Pancreas (tissue), 10 donors: ENCODE results near the gene PACRG. TPM values are rescaled to one million over a fixed set of nuclear protein-coding genes. Genes with fewer than 3 reads are reported as not detected.

Experiments
- ATAC-seq, 4 donors: fragments of 200-7000 bp; cut with Tn5 transposase; one replicate each; pipeline versions ENCODE4 v1.8.0 to v1.9.1; 2020; ENCODE audit warnings: mild to moderate bottlenecking in 4 of 4, moderate library complexity in 4 of 4
- DNase-seq, 6 donors: peaks; one replicate each; pipeline ENCODE4 v3.0.0-alpha.2; 2020
- FAIRE-seq: peaks from 2 replicates; lab custom pipeline; 2012; peaks lifted over from hg19 to GRCh38; lab: Jason Lieb, UNC
- H3K27ac ChIP-seq, 4 donors: fragments of 200-600 bp; sonication (generic); 1 replicate in 3 of 4; 2 replicates in 1 of 4; pipeline versions ENCODE4 v1.5.0 to v1.8.0; 2020
- H3K27me3 ChIP-seq, 4 donors: fragments of 200-600 bp; one replicate each; pipeline ENCODE4 v1.8.0; 2021
- H3K36me3 ChIP-seq, 3 donors: fragments of 200-600 bp; sonication (generic) in 1 of 3; one replicate each; pipeline versions ENCODE4 v1.5.0 to v1.8.0; 2020 to 2021
- H3K4me1 ChIP-seq, 3 donors: fragments of 200-600 bp; one replicate each; pipeline ENCODE4 v1.8.0; 2021
- H3K4me3 ChIP-seq, 4 donors: fragments of 200-600 bp; sonication (generic) in 2 of 4; one replicate each; pipeline versions ENCODE4 v1.5.0 to v1.8.0; 2020 to 2021
- H3K9me3 ChIP-seq, 4 donors: fragments of 200-600 bp; one replicate each; pipeline ENCODE4 v1.8.0; 2021
- WGBS, 2 donors: extraction: QIAGEN DNeasy Blood & Tissue Kit; methylation state at CpG; one replicate each; pipeline ENCODE4 v1.1.7; 2013; 5-methylcytosine and 5-hydroxymethylcytosine counted together
- intact Hi-C, 3 donors: fragments of 100-400 bp; cut with DNase I; formaldehyde crosslinking; loops; one replicate each; pipeline versions ENCODE4 v1.11.1 to v1.14.2; 2022
- polyA plus RNA-seq, 2 donors: library from polyadenylated mRNA; stranded (reverse); fragments of 200-250 nt; gene quantifications; one replicate each; pipeline ENCODE4 v1.2.3, GENCODE V29; 2013
- total RNA-seq, 6 donors: library from RNA; stranded (reverse); fragmentation: NEBNext Ultra II Directional in 4 of 6; extraction: Animal tissue kit (Norgen Biotek cat#: 25700) in 4 of 6; gene quantifications; one replicate each; pipeline versions ENCODE4 v1.2.1 to v1.2.4, GENCODE V29; 2021 to 2023
- TF ChIP-seq, protein P1 (sequence below), 4 donors: fragments of 200-600 bp; sonication (generic) in 3 of 4; IDR thresholded peaks; one replicate each; pipeline versions ENCODE4 v1.5.0 to v1.8.0; 2021; ENCODE audit warnings: antibody characterized with exemption in 4 of 4
- donor health status: healthy with polysubstance abuse.
- donor health status: DM: no; HTN: no; CAD: no; lungs with moderate emphysema.
- donor health status: DM: no; HTN: no; CAD: no.
- donor health status: control.
- donor health status: control.
- donor health status: Bipolar disorder and iron deficiency.
- donor health status: DM: yes; HTN: yes; CAD: no.
- donor health status: DM: no; HTN: no; CAD: no.
- donor health status: DM: no; HTN: no; CAD: no.
- donor health status: DM: yes; HTN: yes; CAD: no.

Gene PACRG
- total and polyA plus RNA-seq, 8 donors: 2.5 to 7.1 (median 3.5) TPM

DNA sequence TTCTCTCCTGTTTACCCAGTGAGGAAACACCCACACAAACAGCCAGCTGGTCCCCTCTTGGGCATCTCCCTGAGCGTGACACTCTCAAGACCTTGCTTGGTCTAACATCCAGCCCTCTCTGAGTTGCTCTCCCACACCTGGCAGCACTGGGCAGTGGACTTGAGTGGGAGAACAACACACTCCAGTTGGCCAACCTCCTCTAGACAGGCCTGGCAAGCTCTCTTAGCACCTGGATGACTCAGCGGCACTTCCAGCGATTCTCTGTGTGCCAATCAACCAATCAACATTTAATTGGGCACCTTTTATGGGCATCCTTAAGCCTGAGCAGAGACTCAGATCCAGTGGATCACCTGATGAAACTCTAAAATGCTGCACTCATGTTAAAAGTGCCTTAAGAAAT is 610.2 kb downstream of the PACRG start:
- FAIRE-seq (no peak), DNase-seq (no peak), ATAC-seq (no peak)
- intact Hi-C loops: no loop called here
- TF ChIP-seq, protein P1, sequence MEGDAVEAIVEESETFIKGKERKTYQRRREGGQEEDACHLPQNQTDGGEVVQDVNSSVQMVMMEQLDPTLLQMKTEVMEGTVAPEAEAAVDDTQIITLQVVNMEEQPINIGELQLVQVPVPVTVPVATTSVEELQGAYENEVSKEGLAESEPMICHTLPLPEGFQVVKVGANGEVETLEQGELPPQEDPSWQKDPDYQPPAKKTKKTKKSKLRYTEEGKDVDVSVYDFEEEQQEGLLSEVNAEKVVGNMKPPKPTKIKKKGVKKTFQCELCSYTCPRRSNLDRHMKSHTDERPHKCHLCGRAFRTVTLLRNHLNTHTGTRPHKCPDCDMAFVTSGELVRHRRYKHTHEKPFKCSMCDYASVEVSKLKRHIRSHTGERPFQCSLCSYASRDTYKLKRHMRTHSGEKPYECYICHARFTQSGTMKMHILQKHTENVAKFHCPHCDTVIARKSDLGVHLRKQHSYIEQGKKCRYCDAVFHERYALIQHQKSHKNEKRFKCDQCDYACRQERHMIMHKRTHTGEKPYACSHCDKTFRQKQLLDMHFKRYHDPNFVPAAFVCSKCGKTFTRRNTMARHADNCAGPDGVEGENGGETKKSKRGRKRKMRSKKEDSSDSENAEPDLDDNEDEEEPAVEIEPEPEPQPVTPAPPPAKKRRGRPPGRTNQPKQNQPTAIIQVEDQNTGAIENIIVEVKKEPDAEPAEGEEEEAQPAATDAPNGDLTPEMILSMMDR (IDR thresholded peaks at IDR 0.05): no peak
- Histone ChIP-seq H3K4me3 (no peak overlapping the region), H3K36me3 (no peaks in the 10 kb centered on the region), H3K27ac (no peak overlapping the region), H3K9me3 (no peaks in the 10 kb centered on the region), H3K27me3 (no peaks in the 10 kb centered on the region), H3K4me1 (no peaks in the 10 kb centered on the region)
- 75 to 84% methylated on average over 3 of the region's 3 CpGs for WGBS, 2 donors

- FAIRE-seq: no peak
- no peak overlapping the region for H3K4me3 ChIP-seq
- TF ChIP-seq, protein P1 (IDR thresholded peaks at IDR 0.05): no peak
- intact Hi-C loops: no loop called here
- H3K36me3 ChIP-seq: no peaks in the 10 kb centered on the region
- no peak overlapping the region for H3K27ac ChIP-seq
- DNase-seq: no peak
- no peaks in the 10 kb centered on the region for H3K27me3 ChIP-seq
- WGBS, 2 donors: 73 to 80% methylated on average over 12 of the region's 12 CpGs
- no peaks in the 10 kb centered on the region for H3K9me3 ChIP-seq
- no peaks in the 10 kb centered on the region for H3K4me1 ChIP-seq
- peak in 1 of 4 donors; percentile 45 for ATAC-seq
Observed at GRCh38 chr6:163338671-163339405, 611.1 kb downstream of the PACRG start.

DNA sequence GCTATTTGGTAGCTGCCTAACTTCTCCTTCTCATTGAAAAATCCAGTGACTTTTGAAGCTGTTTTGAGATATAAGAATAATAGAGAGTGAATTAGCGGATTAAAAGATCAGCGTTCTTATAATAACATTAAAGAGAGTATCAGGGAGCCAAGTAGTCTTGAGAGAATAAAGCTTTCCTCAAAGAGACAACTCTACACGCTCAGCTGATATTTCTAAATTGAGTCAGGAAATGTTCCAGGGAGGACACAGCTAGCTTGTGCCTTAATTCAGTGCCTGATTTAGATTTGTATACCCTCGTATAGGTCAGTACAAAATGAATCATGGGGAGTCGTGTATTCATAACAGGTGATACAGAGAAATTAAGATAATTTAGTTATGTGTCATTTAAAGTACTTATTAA is 611.7 kb downstream of the PACRG start:
- FAIRE-seq (no peak), DNase-seq (no peak), ATAC-seq (no peak)
- Histone ChIP-seq H3K9me3 (no peaks in the 10 kb centered on the region), H3K4me1 (no peaks in the 10 kb centered on the region), H3K27me3 (no peaks in the 10 kb centered on the region), H3K36me3 (no peaks in the 10 kb centered on the region), H3K27ac (no peak overlapping the region), H3K4me3 (no peak overlapping the region)
- intact Hi-C loops: no loop called here
- whole genome bisulfite sequencing, 2 donors: 75 to 79% methylated on average over 5 of the region's 5 CpGs
- TF ChIP-seq, protein P1 (IDR thresholded peaks at IDR 0.05): no peak

- Histone ChIP-seq H3K27me3 (no peaks in the 10 kb centered on the region), H3K36me3 (no peaks in the 10 kb centered on the region), H3K4me1 (no peaks in the 10 kb centered on the region), H3K27ac (no peak overlapping the region), H3K9me3 (no peaks in the 10 kb centered on the region), H3K4me3 (no peak overlapping the region)
- FAIRE-seq: no peak
- WGBS, 2 donors: 88 to 93% methylated on average over 19 of the region's 19 CpGs
- TF ChIP-seq, protein P1 (IDR thresholded peaks at IDR 0.05): no peak
- no peak for DNase-seq
- ATAC-seq: no peak
- intact Hi-C loops: no loop called here
Observed at GRCh38 chr6:163340201-163340887, 612.6 kb downstream of the PACRG start.
